Muscle layer of colon (tissue), 2 donors: ENCODE measurements around the gene RAB3GAP1.

Experiments used
- H3K27ac ChIP-seq: one replicate; pipeline ENCODE4 v1.7.0; 2013; ENCODE audit warnings: low read depth, mild to moderate bottlenecking, low read length, moderate library complexity
- H3K27me3 ChIP-seq, 2 donors: one replicate each; pipeline ENCODE4 v1.7.0; 2013; ENCODE audit warnings: low read length in 2 of 2, mild to moderate bottlenecking in 2 of 2; ENCODE audit not compliant: insufficient read depth in 2 of 2, control insufficient read depth in 1 of 2
- H3K36me3 ChIP-seq: one replicate; pipeline ENCODE4 v1.7.0; 2013; ENCODE audit warnings: mild to moderate bottlenecking, low read length; ENCODE audit not compliant: insufficient read depth
- H3K4me1 ChIP-seq: one replicate; pipeline ENCODE4 v1.7.0; 2013; ENCODE audit warnings: mild to moderate bottlenecking, low read length; ENCODE audit not compliant: insufficient read depth
- H3K4me3 ChIP-seq, 2 donors: one replicate each; pipeline ENCODE4 v1.7.0; 2013; ENCODE audit warnings: low read length in 2 of 2, low read depth in 1 of 2, mild to moderate bottlenecking in 1 of 2, moderate library complexity in 1 of 2
- H3K9ac ChIP-seq: one replicate; pipeline ENCODE4 v1.7.0; 2013; ENCODE audit warnings: low read length
- H3K9me3 ChIP-seq: one replicate; pipeline ENCODE4 v1.7.0; 2013; ENCODE audit warnings: mild to moderate bottlenecking, low read length
- donor health status: abdominal sarcoma.
- donor health status: Adenocarcinoma of cecum.

Gene RAB3GAP1

GRCh38 chr2:135151615-135152014 lies 99.5 kb downstream of the RAB3GAP1 start:
- Histone ChIP-seq H3K27me3 (no peaks in the 10 kb centered on the region), H3K4me1 (no peaks in the 10 kb centered on the region), H3K9ac (no peak overlapping the region), H3K27ac (no peak overlapping the region), H3K9me3 (no peaks in the 10 kb centered on the region), H3K36me3 (peaks cover 43% of the 10 kb centered on the region), H3K4me3 (no peak overlapping the region)

- Histone ChIP-seq H3K4me1 (no peaks in the 10 kb centered on the region), H3K4me3 (no peak overlapping the region), H3K27me3 (no peaks in the 10 kb centered on the region), H3K27ac (no peak overlapping the region), H3K9me3 (no peaks in the 10 kb centered on the region), H3K36me3 (peaks cover 43% of the 10 kb centered on the region), H3K9ac (no peak overlapping the region)
Observed at GRCh38 chr2:135152361-135152760, 100.3 kb downstream of the RAB3GAP1 start.

GRCh38 chr2:135154962-135155361 lies 102.9 kb downstream of the RAB3GAP1 start:
- Histone ChIP-seq H3K27ac (no peak overlapping the region), H3K9me3 (no peaks in the 10 kb centered on the region), H3K4me3 (no peak overlapping the region), H3K9ac (no peak overlapping the region), H3K4me1 (no peaks in the 10 kb centered on the region), H3K36me3 (peaks cover 48% of the 10 kb centered on the region), H3K27me3 (no peaks in the 10 kb centered on the region)

GRCh38 chr2:135157856-135158255 lies 105.8 kb downstream of the RAB3GAP1 start:
- Histone ChIP-seq H3K4me1 (no peaks in the 10 kb centered on the region), H3K4me3 (no peak overlapping the region), H3K36me3 (peaks cover 35% of the 10 kb centered on the region), H3K27ac (no peak overlapping the region), H3K9ac (no peak overlapping the region), H3K27me3 (no peaks in the 10 kb centered on the region), H3K9me3 (no peaks in the 10 kb centered on the region)

GRCh38 chr2:135159191-135159590 lies 107.1 kb downstream of the RAB3GAP1 start:
- Histone ChIP-seq H3K9me3 (no peaks in the 10 kb centered on the region), H3K4me1 (no peaks in the 10 kb centered on the region), H3K27me3 (no peaks in the 10 kb centered on the region), H3K36me3 (peaks cover 36% of the 10 kb centered on the region), H3K27ac (no peak overlapping the region), H3K4me3 (no peak overlapping the region), H3K9ac (no peak overlapping the region)

- Histone ChIP-seq H3K36me3 (peaks cover 43% of the 10 kb centered on the region), H3K27me3 (no peaks in the 10 kb centered on the region), H3K9me3 (no peaks in the 10 kb centered on the region), H3K9ac (no peak overlapping the region), H3K4me1 (no peaks in the 10 kb centered on the region), H3K4me3 (no peak overlapping the region), H3K27ac (no peak overlapping the region)
Observed at GRCh38 chr2:135162377-135162776, 110.3 kb downstream of the RAB3GAP1 start.

- Histone ChIP-seq H3K36me3 (peaks cover 46% of the 10 kb centered on the region), H3K27ac (no peak overlapping the region), H3K4me3 (no peak overlapping the region), H3K4me1 (no peaks in the 10 kb centered on the region), H3K27me3 (no peaks in the 10 kb centered on the region), H3K9me3 (no peaks in the 10 kb centered on the region), H3K9ac (no peak overlapping the region)
Observed at GRCh38 chr2:135162786-135163185, 110.7 kb downstream of the RAB3GAP1 start.

- no peak overlapping the region for H3K4me3 ChIP-seq
- H3K4me1 ChIP-seq, result no peaks in the 10 kb centered on the region
- no peaks in the 10 kb centered on the region for H3K27me3 ChIP-seq
- no peaks in the 10 kb centered on the region for H3K9me3 ChIP-seq
- H3K27ac ChIP-seq, result no peak overlapping the region
- no peak overlapping the region for H3K9ac ChIP-seq
- H3K36me3 ChIP-seq, result peaks cover 46% of the 10 kb centered on the region
Observed at GRCh38 chr2:135163306-135163705, 111.2 kb downstream of the RAB3GAP1 start.

GRCh38 chr2:135163901-135164300 lies 111.8 kb downstream of the RAB3GAP1 start:
- Histone ChIP-seq H3K4me1 (no peaks in the 10 kb centered on the region), H3K9ac (no peak overlapping the region), H3K9me3 (no peaks in the 10 kb centered on the region), H3K36me3 (peaks cover 52% of the 10 kb centered on the region), H3K27ac (no peak overlapping the region), H3K4me3 (no peak overlapping the region), H3K27me3 (no peaks in the 10 kb centered on the region)

- no peaks in the 10 kb centered on the region for H3K9me3 ChIP-seq
- H3K9ac ChIP-seq, result no peak overlapping the region
- no peak overlapping the region for H3K27ac ChIP-seq
- peaks cover 57% of the 10 kb centered on the region for H3K36me3 ChIP-seq
- H3K4me3 ChIP-seq, result no peak overlapping the region
- H3K27me3 ChIP-seq, result no peaks in the 10 kb centered on the region
- no peaks in the 10 kb centered on the region for H3K4me1 ChIP-seq
Observed at GRCh38 chr2:135164431-135164830, 112.3 kb downstream of the RAB3GAP1 start.

- Histone ChIP-seq H3K36me3 (peaks cover 63% of the 10 kb centered on the region), H3K9me3 (no peaks in the 10 kb centered on the region), H3K4me1 (no peaks in the 10 kb centered on the region), H3K4me3 (no peak overlapping the region), H3K9ac (no peak overlapping the region), H3K27ac (no peak overlapping the region), H3K27me3 (no peaks in the 10 kb centered on the region)
Observed at GRCh38 chr2:135167273-135167672, 115.2 kb downstream of the RAB3GAP1 start.

GRCh38 chr2:135168204-135168856 lies 116.2 kb downstream of the RAB3GAP1 start:
- no peaks in the 10 kb centered on the region for H3K4me1 ChIP-seq
- no peak overlapping the region for H3K9ac ChIP-seq
- H3K36me3 ChIP-seq, result peaks cover 59% of the 10 kb centered on the region
- no peak overlapping the region for H3K27ac ChIP-seq
- H3K9me3 ChIP-seq, result no peaks in the 10 kb centered on the region
- H3K4me3 ChIP-seq, result no peak overlapping the region
- no peaks in the 10 kb centered on the region for H3K27me3 ChIP-seq
